SW480 (cell line): Measurements from ENCODE around the gene C19orf25.
"Not testable (repeated sequence)": the region's sequence is repeated elsewhere in the genome, so short reads cannot be mapped to it uniquely, and the experiment has no call there.

Experiments used
- DNase-seq: peaks from one replicate; pipeline ENCODE4 v3.0.0-alpha.2; 2016; ENCODE audit warnings: low spot score

Gene C19orf25

GRCh38 chr19:1512671-1513498, 33.9 kb upstream of the C19orf25 start, which contains the start of gene ADAMTSL5:
TSS of gene ADAMTSL5 (minus strand) at chr19:1513019. CDS start at chr19:1510943, 2,076 bp downstream.
- DNase-seq: peak; percentile 56

DNA sequence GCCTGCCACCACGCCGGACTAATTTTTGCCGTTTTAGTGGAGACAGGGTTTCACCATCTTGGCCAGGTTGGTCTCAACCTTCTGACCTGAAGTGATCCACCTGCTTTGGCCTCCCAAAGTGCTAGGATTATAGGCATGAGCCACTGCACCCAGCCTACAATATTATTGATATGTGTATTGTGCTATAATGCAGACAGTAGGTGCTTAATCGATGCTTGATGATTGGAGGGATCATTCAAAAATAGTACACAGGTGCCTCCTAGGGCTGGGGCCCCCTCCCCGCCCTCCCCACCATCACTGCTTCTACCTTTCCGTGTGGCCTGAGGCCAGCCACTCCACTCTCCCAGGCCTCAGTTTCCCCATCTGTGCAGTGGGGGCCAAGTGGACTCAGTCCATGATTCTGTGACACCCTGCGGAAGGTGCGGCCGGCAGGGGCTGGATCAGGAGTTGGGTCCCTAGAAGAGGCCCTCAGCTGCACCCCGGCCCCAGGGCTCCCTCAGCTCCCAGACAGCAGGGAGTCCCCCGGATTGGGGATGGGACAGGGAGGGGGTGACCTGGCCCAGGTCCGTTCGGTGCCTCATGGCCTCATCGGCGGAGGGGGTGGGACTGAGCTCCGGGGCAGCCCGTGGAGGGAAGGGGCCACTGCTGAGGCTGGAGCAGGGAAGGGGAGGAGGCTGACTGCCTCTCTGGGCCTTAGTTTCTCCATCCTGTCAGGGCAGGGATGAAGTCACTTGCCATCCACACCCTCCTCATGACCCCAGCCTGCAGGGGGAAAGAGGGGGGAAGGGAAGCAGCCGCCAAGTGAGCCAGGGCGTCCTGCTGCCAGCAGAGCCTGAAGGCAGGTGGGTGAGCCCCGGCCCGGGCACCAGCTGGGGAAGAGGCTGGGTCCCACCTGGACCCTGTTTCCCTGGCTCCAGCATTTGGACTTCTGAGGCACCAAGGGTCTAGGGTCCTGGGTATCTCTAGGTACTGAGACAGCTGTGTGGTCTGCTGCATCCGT, 32.6 kb upstream of the C19orf25 start:
- no peak for DNase-seq

GRCh38 chr19:1510807-1511206, 31.8 kb upstream of the C19orf25 start:
- DNase-seq: no peak

- DNase-seq: no peak
These were observed 31.4 kb upstream of the C19orf25 start for GRCh38 chr19:1510442-1510806.

GRCh38 chr19:1509602-1510441, 30.8 kb upstream of the C19orf25 start:
- DNase-seq: no peak

GRCh38 chr19:1508507-1508856, 29.5 kb upstream of the C19orf25 start:
- no peak for DNase-seq

- peak; percentile 89 for DNase-seq
These were observed 28.9 kb upstream of the C19orf25 start for GRCh38 chr19:1507763-1508506.

GRCh38 chr19:1507192-1507660, 28.2 kb upstream of the C19orf25 start:
- no peak for DNase-seq

- DNase-seq: no peak
These were observed 27.2 kb upstream of the C19orf25 start for GRCh38 chr19:1505991-1506881.

DNA sequence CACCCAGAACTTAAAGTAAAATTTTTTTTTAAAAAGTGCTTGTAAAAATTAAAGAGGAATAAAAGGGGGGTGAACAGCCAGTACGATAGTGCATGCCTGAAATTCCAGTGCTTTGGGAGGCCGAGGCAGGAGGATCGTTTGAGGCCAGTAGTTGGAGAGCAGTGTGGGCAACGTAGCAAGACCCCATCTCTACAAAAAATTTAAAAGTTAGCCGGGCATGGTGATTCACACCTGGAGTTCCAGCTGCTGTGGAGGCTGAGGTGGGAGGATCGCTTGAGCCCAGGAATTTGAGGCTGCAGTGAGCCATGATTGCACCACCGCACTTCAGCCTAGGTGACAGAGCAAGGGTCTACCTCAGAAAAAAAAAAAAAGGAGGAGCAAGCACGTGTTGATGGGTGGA, 26.0 kb upstream of the C19orf25 start:
- DNase-seq: no peak

DNA sequence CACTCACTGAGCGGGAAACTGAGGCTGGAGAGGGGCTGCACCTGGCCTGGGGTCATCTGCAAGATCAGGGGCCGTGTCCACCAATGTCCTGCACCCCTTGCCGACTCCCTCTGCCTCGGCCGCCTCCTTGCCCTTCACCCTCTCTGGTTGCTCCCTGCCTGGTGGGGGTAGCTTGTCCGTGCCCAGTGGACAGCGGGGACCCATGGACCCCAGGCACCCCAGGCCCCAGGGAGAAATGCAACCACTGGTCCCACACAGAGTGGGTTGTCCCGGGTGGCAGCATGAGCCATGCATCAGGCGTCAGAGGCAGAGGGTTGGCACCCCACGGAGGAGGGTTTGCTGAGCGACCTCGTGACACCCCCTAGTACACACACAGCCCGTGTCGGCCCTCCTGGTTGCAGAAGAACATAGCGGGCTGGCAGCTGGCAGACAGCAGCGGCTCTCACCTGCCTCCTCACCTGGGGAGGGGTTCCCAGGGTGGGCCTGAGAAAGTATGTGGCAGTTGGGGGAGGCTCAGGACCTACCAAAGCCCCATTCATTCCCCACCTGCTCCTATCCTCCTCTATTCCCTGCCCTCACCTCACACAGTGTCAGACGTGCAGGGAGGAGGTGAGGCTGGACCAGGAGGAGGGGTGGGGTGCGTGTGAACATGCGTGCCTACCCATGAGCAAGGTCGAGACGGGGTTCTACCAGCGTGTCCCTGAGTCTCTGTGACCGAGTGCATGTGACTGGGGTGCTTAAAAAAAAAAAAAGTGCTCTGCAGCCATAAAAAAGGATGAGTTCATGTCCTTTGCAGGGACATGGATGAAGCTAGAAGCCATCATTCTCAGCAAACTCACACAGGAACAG, 25.1 kb upstream of the C19orf25 start:
- DNase-seq: no peak

GRCh38 chr19:1503089-1503924, 24.3 kb upstream of the C19orf25 start:
- peak; percentile 33 for DNase-seq

DNA sequence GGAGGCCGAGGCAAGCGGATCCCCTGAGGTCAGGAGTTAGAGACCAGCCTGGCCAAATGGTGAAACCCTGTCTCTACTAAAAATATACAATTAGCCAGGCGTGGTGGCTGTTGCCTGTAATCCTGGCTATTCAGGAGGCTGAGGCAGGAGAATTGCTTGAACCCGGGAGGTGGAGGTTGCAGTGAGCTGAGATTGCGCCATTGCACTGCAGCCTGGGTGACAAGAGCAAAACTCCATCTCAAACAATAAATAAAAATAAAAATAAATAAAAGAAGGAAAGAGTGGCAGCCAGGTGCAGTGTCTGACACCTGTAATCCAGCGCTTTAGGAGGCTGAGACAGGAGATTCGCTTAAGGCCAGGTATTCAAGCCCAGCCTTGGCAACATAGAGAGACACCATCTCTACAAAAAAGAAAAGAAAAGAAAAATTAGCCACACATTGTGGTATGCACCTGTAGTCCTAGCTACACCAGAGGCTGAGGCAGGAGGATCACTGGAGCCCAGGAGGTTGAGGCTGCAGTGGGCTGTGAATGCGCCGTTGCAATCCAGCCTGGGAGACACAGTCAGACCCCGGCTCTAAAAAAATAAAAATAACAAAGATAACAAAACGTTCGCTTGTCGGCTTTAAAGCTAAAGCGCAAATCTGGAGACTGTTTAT, 23.5 kb upstream of the C19orf25 start:
- DNase-seq: no peak

- no peak for DNase-seq
These were observed 22.2 kb upstream of the C19orf25 start for GRCh38 chr19:1501200-1501595.

DNA sequence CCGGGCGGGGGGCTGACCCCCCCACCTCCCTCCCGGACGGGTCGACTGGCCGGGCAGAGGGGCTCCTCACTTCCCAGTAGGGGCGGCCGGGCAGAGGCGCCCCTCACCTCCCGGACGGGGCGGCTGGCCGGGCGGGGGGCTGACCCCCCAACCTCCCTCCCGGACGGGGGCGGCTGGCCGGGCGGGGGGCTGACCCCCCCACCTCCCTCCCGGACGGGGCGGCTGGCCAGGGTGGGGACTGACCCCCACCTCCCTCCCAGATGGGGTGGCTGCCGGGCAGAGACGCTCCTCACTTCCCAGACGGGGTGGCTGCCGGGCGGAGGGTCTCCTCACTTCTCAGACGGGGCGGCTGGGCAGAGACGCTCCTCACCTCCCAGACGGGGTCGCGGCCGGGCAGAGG, 20.2 kb upstream of the C19orf25 start:
- DNase-seq: not testable (repeated sequence)

GRCh38 chr19:1497578-1498235, 18.7 kb upstream of the C19orf25 start:
- no peak for DNase-seq
